ENCODE measurements around the gene CPA3.

Gene CPA3

GRCh38 chr3:148878095-148878494, 13.0 kb downstream of the CPA3 start:
- H3K4me3 ChIP-seq (replicated peaks; ENCODE audit: low read depth, low read length): no peak overlapping the region
- TF ChIP-seq CTCF (IDR thresholded peaks at IDR 0.05; ENCODE audit: low read length, missing control alignments): no peak
- DNase-seq (ENCODE audit: low read depth): no peak

DNA sequence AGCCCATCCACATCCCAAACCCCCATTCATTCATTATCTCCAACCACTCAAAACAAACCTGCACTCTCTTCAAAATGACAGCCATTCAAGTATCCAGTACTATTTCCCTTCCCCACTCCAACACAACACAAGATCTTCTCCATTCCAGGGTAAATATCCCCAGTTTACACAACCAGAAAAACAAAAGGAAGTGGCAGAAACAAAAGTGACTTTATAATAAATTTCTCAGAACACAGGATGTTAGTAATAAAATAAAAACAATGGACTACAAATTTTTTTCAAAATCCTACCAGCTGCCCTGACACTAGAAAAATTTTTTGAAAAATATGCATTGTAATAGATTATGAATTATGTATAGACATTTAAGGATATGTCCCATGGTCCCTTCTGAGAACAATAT, 14.2 kb downstream of the CPA3 start:
- DNase-seq (ENCODE audit: low read depth): no peak
- TF ChIP-seq CTCF (IDR thresholded peaks at IDR 0.05; ENCODE audit: low read length, missing control alignments): no peak
- no peak overlapping the region for H3K4me3 ChIP-seq (replicated peaks; ENCODE audit: low read depth, low read length)

GRCh38 chr3:148880681-148881080, 15.6 kb downstream of the CPA3 start:
- no peak for TF ChIP-seq CTCF (IDR thresholded peaks at IDR 0.05; ENCODE audit: low read length, missing control alignments)
- no peak overlapping the region for H3K4me3 ChIP-seq (replicated peaks; ENCODE audit: low read depth, low read length)
- no peak for DNase-seq (ENCODE audit: low read depth)

DNA sequence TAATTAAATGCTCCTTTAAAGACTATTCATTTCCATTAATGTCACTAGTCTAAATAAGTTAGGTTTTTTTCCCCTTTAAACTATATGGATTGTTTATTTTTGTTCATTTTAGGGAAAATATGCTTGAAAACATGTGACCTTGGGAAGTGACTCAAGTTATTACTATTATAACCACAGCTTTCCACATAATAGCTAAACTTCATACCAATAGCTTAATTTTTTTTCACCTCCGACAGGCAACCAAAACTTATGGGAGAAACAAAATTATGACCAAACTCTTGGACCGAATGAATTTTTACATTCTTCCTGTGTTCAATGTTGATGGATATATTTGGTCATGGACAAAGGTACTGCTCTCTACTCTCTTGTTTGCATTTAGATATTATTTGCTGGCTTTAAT, 16.2 kb downstream of the CPA3 start:
- no peak overlapping the region for H3K4me3 ChIP-seq (replicated peaks; ENCODE audit: low read depth, low read length)
- TF ChIP-seq CTCF (IDR thresholded peaks at IDR 0.05; ENCODE audit: low read length, missing control alignments): no peak
- peak; percentile 16 for DNase-seq (ENCODE audit: low read depth)

- H3K4me3 ChIP-seq (replicated peaks; ENCODE audit: low read depth, low read length): no peak overlapping the region
- DNase-seq (ENCODE audit: low read depth): peak; percentile 55
- TF ChIP-seq CTCF (IDR thresholded peaks at IDR 0.05; ENCODE audit: low read length, missing control alignments): no peak
Observed at GRCh38 chr3:148882288-148882687, 17.2 kb downstream of the CPA3 start.

DNA sequence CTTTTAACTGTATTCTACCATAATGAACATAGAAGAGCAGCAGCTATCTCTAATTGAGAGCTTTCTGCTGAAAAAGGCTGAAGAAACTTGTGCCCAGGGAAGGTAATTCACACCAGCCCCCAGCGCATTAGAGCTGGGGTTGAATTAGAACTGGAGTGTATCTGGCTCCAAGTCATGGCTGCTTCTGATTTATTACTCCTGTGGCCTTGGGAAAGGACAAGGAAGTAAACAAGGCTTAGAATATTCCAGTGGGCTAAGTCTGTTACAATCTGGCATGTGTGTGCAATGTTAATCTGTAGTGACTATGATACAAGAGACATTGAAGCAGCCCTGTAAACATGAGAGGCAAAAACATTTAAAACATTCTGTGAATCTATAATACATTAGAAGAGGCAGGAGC, 18.1 kb downstream of the CPA3 start:
- TF ChIP-seq CTCF (IDR thresholded peaks at IDR 0.05; ENCODE audit: low read length, missing control alignments): no peak
- no peak for DNase-seq (ENCODE audit: low read depth)

GRCh38 chr3:148884261-148884660, 19.2 kb downstream of the CPA3 start:
- no peak for TF ChIP-seq CTCF (IDR thresholded peaks at IDR 0.05; ENCODE audit: low read length, missing control alignments)
- peak; percentile 24 for DNase-seq (ENCODE audit: low read depth)
- H3K4me3 ChIP-seq (replicated peaks; ENCODE audit: low read depth, low read length): no peak overlapping the region

More for the DNA sequence above, 18.1 kb downstream of the CPA3 start:
- H3K4me3 ChIP-seq (replicated peaks; ENCODE audit: low read depth, low read length): no peak overlapping the region

Data from fibroblast of pulmonary artery (primary cell).